H9 (cell line): ENCODE measurements around the gene UGT1A6. TPM values are rescaled to one million over a fixed set of nuclear protein-coding genes. Genes with fewer than 3 reads are reported as not detected.

Source experiments
- DNase-seq: peaks from one replicate; pipeline ENCODE4 v3.0.0-alpha.2; 2017
- H2AFZ ChIP-seq: one replicate; pipeline ENCODE4 v1.6.1; 2013; ENCODE audit warnings: mild to moderate bottlenecking, low read length, control low read depth, moderate library complexity
- H2AK5ac ChIP-seq: 2 replicates; pipeline ENCODE4 v1.6.1; 2013; ENCODE audit warnings: low read length, control low read depth, mixed read lengths; ENCODE audit not compliant: insufficient read length
- H2BK120ac ChIP-seq: one replicate; pipeline ENCODE4 v1.6.1; 2013; ENCODE audit warnings: low read depth, mild to moderate bottlenecking, low read length, control low read depth, inconsistent platforms; ENCODE audit not compliant: poor library complexity, severe bottlenecking
- H2BK12ac ChIP-seq: 2 replicates; pipeline ENCODE4 v1.6.1; 2013; ENCODE audit warnings: low read length, control low read depth, mixed read lengths, low read depth; ENCODE audit not compliant: insufficient read length
- H2BK15ac ChIP-seq: 2 replicates; pipeline ENCODE4 v1.6.1; 2013; ENCODE audit warnings: low read depth, low read length, control low read depth
- H2BK20ac ChIP-seq: one replicate; pipeline ENCODE4 v1.6.1; 2013; ENCODE audit warnings: low read depth, mild to moderate bottlenecking, low read length, control low read depth, inconsistent platforms; ENCODE audit not compliant: poor library complexity, severe bottlenecking
- H2BK5ac ChIP-seq: 2 replicates; pipeline ENCODE4 v1.6.1; 2013; ENCODE audit warnings: low read length, control low read depth, mixed read lengths; ENCODE audit not compliant: insufficient read length
- H3K14ac ChIP-seq: 2 replicates; pipeline ENCODE4 v1.6.1; 2013; ENCODE audit warnings: low read length, control low read depth; ENCODE audit not compliant: insufficient read depth
- H3K18ac ChIP-seq: 2 replicates; pipeline ENCODE4 v1.6.1; 2013; ENCODE audit warnings: low read depth, mild to moderate bottlenecking, mixed read lengths, low read length, control low read depth; ENCODE audit not compliant: insufficient read length
- H3K23ac ChIP-seq: 2 replicates; pipeline ENCODE4 v1.6.1; 2013; ENCODE audit warnings: low read length, control low read depth, mixed read lengths, low read depth; ENCODE audit not compliant: insufficient read length
- H3K23me2 ChIP-seq: 2 replicates; pipeline ENCODE4 v1.6.1; 2013; ENCODE audit warnings: low read depth, mild to moderate bottlenecking, mixed read lengths, low read length, control low read depth; ENCODE audit not compliant: insufficient read length, poor library complexity, severe bottlenecking
- H3K27ac ChIP-seq: 2 replicates; pipeline ENCODE4 v1.5.1; 2013; ENCODE audit warnings: low read length, control low read depth, mixed read lengths, low read depth; ENCODE audit not compliant: insufficient read length
- H3K27me3 ChIP-seq: 2 replicates; pipeline ENCODE4 v1.6.1; 2013; ENCODE audit warnings: low read length, control low read depth, inconsistent platforms; ENCODE audit not compliant: insufficient read depth
- H3K4ac ChIP-seq: 2 replicates; pipeline ENCODE4 v1.6.1; 2013; ENCODE audit warnings: low read depth, mild to moderate bottlenecking, control low read depth, inconsistent platforms, low read length, moderate library complexity
- H3K4me1 ChIP-seq: 2 replicates; pipeline ENCODE4 v1.6.1; 2013; ENCODE audit warnings: low read length, control low read depth, inconsistent platforms; ENCODE audit not compliant: insufficient read depth
- H3K4me2 ChIP-seq: 2 replicates; pipeline ENCODE4 v1.6.1; 2013; ENCODE audit warnings: low read length, control low read depth, mixed read lengths; ENCODE audit not compliant: insufficient read length, insufficient read depth
- H3K56ac ChIP-seq: 2 replicates; pipeline ENCODE4 v1.6.1; 2013; ENCODE audit warnings: low read depth, mild to moderate bottlenecking, mixed read lengths, low read length, control low read depth; ENCODE audit not compliant: insufficient read length
- H3K79me1 ChIP-seq: 2 replicates; pipeline ENCODE4 v1.6.1; 2013; ENCODE audit warnings: low read depth, mild to moderate bottlenecking, moderate library complexity, low read length, control low read depth, inconsistent platforms; ENCODE audit not compliant: insufficient read depth, poor library complexity, severe bottlenecking
- H3K79me2 ChIP-seq: 2 replicates; pipeline ENCODE4 v1.6.1; 2013; ENCODE audit warnings: low read length, control low read depth, inconsistent platforms; ENCODE audit not compliant: insufficient read depth
- H3K9ac ChIP-seq: 2 replicates; pipeline ENCODE4 v1.6.1; 2013; ENCODE audit warnings: low read length, control low read depth, mixed read lengths; ENCODE audit not compliant: insufficient read length; ENCODE audit errors: extremely low read depth
- H3K9me3 ChIP-seq: one replicate; pipeline ENCODE4 v1.6.1; 2013; ENCODE audit warnings: low read depth, low read length, inconsistent platforms; ENCODE audit not compliant: control insufficient read depth
- H3T11ph ChIP-seq: one replicate; pipeline ENCODE4 v1.6.1; 2013; ENCODE audit warnings: mild to moderate bottlenecking, low read length, control low read depth, inconsistent platforms
- H4K20me1 ChIP-seq: one replicate; pipeline ENCODE4 v1.6.1; 2013; ENCODE audit not compliant: control insufficient read depth, insufficient read length, insufficient read depth
- H4K5ac ChIP-seq: 2 replicates; pipeline ENCODE4 v1.6.1; 2013; ENCODE audit warnings: low read depth, mild to moderate bottlenecking, mixed read lengths, low read length, control low read depth; ENCODE audit not compliant: insufficient read length
- H4K8ac ChIP-seq: replicated peaks from 2 replicates; pipeline ENCODE4 v1.6.1; 2013; ENCODE audit warnings: low read length, control low read depth, mixed read lengths, low read depth; ENCODE audit not compliant: insufficient read length
- H4K91ac ChIP-seq: 2 replicates; pipeline ENCODE4 v1.6.1; 2013; ENCODE audit warnings: low read depth, mild to moderate bottlenecking, moderate library complexity, mixed read lengths, low read length, control low read depth; ENCODE audit not compliant: insufficient read length
- H3K27ac Mint-ChIP-seq, 3 experiments: 2 replicates in 2 of 3; 3 replicates in 1 of 3; pipeline ENCODE4 v1.8.0; 2020 to 2021; ENCODE audit warnings: mixed read lengths in 3 of 3, mild to moderate bottlenecking in 1 of 3, moderate library complexity in 1 of 3
- H3K27me3 Mint-ChIP-seq: 2 replicates; pipeline ENCODE4 v1.8.0; 2021; ENCODE audit warnings: low read depth, mild to moderate bottlenecking, moderate library complexity, mixed read lengths
- H3K36me3 Mint-ChIP-seq, 3 experiments: 2 replicates in 2 of 3; 3 replicates in 1 of 3; pipeline ENCODE4 v1.8.0; 2020 to 2021; ENCODE audit warnings: low read depth in 3 of 3, mixed read lengths in 3 of 3; ENCODE audit not compliant: insufficient read depth in 1 of 3
- H3K4me1 Mint-ChIP-seq, 2 experiments: 2 replicates each; pipeline ENCODE4 v1.8.0; 2020; ENCODE audit warnings: mixed read lengths in 2 of 2
- H3K4me3 Mint-ChIP-seq, 2 experiments: 2 replicates in 1 of 2; 3 replicates in 1 of 2; pipeline ENCODE4 v1.8.0; 2020 to 2021; ENCODE audit warnings: mild to moderate bottlenecking in 2 of 2, mixed read lengths in 2 of 2, moderate library complexity in 1 of 2
- H3K9me3 Mint-ChIP-seq, 2 experiments: 2 replicates in 1 of 2; 3 replicates in 1 of 2; pipeline ENCODE4 v1.8.0; 2020; ENCODE audit warnings: mild to moderate bottlenecking in 2 of 2, mixed read lengths in 2 of 2, moderate library complexity in 1 of 2
- WGBS: extraction: QIAGEN DNeasy Blood & Tissue Kit; methylation state at CpG from one replicate; pipeline ENCODE4 v1.1.7; 2013; ENCODE audit warnings: missing lambda C conversion rate, low lambda C conversion rate, mixed read lengths; ENCODE audit not compliant: insufficient read length; ENCODE audit errors: extremely low coverage; 5-methylcytosine and 5-hydroxymethylcytosine counted together
- total RNA-seq: library from RNA; stranded (reverse); gene quantifications from 2 replicates; pipeline ENCODE4 v1.2.1, GENCODE V29; 2021
- TF ChIP-seq, protein P1 (sequence below): fragments of 200-600 bp; sonication (generic); conservative IDR thresholded peaks from 3 replicates; pipeline ENCODE4 v1.8.0; 2021; ENCODE audit warnings: antibody characterized with exemption, mild to moderate bottlenecking

UGT1A6 gene
- total RNA-seq, 1 experiment from 2014 or later: not detected

DNA sequence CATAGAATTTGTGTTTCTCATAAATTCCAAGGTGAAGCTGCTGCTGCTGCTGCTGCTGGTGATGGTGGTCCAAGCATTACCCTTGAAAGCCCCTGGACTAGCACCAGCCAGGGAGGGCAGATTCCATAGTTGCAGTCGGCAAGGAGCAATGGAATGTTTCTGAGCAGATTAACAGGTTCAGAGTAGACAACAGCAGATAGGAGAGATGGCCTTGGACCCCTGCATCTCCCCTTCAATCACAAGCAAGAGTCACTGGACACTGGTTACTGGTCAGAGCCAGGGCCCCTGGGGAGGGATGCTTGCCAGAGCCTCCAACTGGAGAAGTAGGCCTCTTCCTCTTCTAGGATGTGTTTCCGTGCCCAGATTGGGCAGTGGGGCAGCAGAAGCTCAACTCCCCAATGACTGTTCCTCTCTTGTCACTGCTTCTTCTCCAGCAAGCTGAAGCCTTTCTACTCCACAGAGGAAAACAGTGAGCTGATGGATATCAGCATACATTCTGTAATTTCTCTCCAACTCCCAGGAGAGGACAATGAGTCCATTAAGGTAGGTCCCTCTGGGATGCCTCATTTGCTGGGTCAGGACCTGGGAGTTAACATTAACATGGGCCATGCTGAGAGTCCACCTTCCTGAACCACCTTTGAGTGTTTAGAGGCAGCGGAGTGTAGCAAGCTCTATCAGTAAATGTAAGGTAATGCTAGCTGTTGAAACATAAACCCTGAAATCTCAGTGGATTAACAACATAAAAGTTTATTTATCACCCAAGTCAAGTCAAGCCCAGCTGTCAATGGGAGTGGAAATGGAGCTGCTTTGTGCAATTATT lies 120.8 kb downstream of the UGT1A6 start:
- Mint-ChIP-seq H3K27me3 (peaks cover 15% of the 10 kb centered on the region), H3K4me1 (no peaks in the 10 kb centered on the region), H3K4me3 (no peak overlapping the region), H3K9me3 (peaks cover 0 to 2% of the 10 kb centered on the region in 2 experiments; a peak in 1 of 5 replicates), H3K36me3 (no peaks in the 10 kb centered on the region), H3K27ac (no peak overlapping the region)
- TF ChIP-seq, protein P1, sequence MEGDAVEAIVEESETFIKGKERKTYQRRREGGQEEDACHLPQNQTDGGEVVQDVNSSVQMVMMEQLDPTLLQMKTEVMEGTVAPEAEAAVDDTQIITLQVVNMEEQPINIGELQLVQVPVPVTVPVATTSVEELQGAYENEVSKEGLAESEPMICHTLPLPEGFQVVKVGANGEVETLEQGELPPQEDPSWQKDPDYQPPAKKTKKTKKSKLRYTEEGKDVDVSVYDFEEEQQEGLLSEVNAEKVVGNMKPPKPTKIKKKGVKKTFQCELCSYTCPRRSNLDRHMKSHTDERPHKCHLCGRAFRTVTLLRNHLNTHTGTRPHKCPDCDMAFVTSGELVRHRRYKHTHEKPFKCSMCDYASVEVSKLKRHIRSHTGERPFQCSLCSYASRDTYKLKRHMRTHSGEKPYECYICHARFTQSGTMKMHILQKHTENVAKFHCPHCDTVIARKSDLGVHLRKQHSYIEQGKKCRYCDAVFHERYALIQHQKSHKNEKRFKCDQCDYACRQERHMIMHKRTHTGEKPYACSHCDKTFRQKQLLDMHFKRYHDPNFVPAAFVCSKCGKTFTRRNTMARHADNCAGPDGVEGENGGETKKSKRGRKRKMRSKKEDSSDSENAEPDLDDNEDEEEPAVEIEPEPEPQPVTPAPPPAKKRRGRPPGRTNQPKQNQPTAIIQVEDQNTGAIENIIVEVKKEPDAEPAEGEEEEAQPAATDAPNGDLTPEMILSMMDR: no peak
- Histone ChIP-seq H3K4me2 (no peak overlapping the region), H2AK5ac (no peak overlapping the region), H3K4ac (no peak overlapping the region), H3K27ac (no peak overlapping the region), H3T11ph (no peak overlapping the region), H3K9me3 (no peaks in the 10 kb centered on the region), H2BK20ac (no peak overlapping the region), H2BK15ac (no peak overlapping the region), H4K20me1 (no peaks in the 10 kb centered on the region), H3K23ac (no peak overlapping the region), H4K91ac (no peak overlapping the region), H3K18ac (no peak overlapping the region), H4K5ac (no peak overlapping the region), H3K9ac (no peak overlapping the region), H3K23me2 (no peaks in the 10 kb centered on the region), H3K79me2 (no peaks in the 10 kb centered on the region), H2BK120ac (no peak overlapping the region), H3K56ac (no peak overlapping the region), H3K14ac (no peak overlapping the region), H2AFZ (no peak overlapping the region), H3K4me1 (no peaks in the 10 kb centered on the region), H2BK12ac (no peak overlapping the region), H4K8ac (no peak overlapping the region), H2BK5ac (no peak overlapping the region), H3K27me3 (no peaks in the 10 kb centered on the region), H3K79me1 (no peaks in the 10 kb centered on the region)
- no CpG with 5 or more reads among the region's 3 CpGs for WGBS
- no peak for DNase-seq
